Neutrophil (primary cell): ENCODE measurements around the gene LRFN3.
"Not testable (repeated sequence)": the region's sequence is repeated elsewhere in the genome, so short reads cannot be mapped to it uniquely, and the experiment has no call there.

Experiments used
- H3K27ac ChIP-seq: fragments of 200-600 bp; sonication (generic); 2 replicates; pipeline ENCODE4 v1.5.1; 2016; ENCODE audit warnings: mild to moderate bottlenecking, moderate library complexity
- H3K27me3 ChIP-seq: fragments of 200-600 bp; sonication (generic); 2 replicates; pipeline ENCODE4 v1.6.0; 2016; ENCODE audit warnings: mild to moderate bottlenecking
- H3K36me3 ChIP-seq: fragments of 200-600 bp; sonication (generic); 2 replicates; pipeline ENCODE4 v1.5.1; 2017
- H3K4me1 ChIP-seq, 2 experiments: fragments of 200-600 bp in 1 of 2; sonication (generic) in 1 of 2; 1 replicate in 1 of 2; 2 replicates in 1 of 2; pipeline versions ENCODE4 v1.5.1 to v1.6.1; 2013 to 2016; ENCODE audit warnings: low read depth in 1 of 2, low read length in 1 of 2, mild to moderate bottlenecking in 1 of 2, moderate library complexity in 1 of 2; ENCODE audit not compliant: control insufficient read depth in 1 of 2, insufficient read depth in 1 of 2
- H3K4me3 ChIP-seq, 2 experiments: fragments of 200-600 bp in 1 of 2; sonication (generic) in 1 of 2; 1 replicate in 1 of 2; 2 replicates in 1 of 2; pipeline ENCODE4 v1.5.1; 2013 to 2016; ENCODE audit warnings: low read depth in 1 of 2, low read length in 1 of 2, mild to moderate bottlenecking in 1 of 2, moderate library complexity in 1 of 2
- H3K9me3 ChIP-seq: fragments of 200-600 bp; sonication (generic); 2 replicates; pipeline ENCODE4 v1.5.1; 2016
- CTCF ChIP-seq: fragments of 200-600 bp; sonication (generic); IDR thresholded peaks from 2 replicates; pipeline ENCODE4 v1.5.1; 2016; ENCODE audit warnings: antibody characterized with exemption

Gene LRFN3

GRCh38 chr19:35949131-35949530 lies 13.0 kb downstream of the LRFN3 start:
- H3K4me3 ChIP-seq, result no peak overlapping the region
- no peaks in the 10 kb centered on the region for H3K27me3 ChIP-seq
- peaks cover 31% of the 10 kb centered on the region in 2 experiments for H3K4me1 ChIP-seq
- H3K36me3 ChIP-seq, result no peaks in the 10 kb centered on the region
- no peaks in the 10 kb centered on the region for H3K9me3 ChIP-seq
- no peak for TF ChIP-seq CTCF
- no peak overlapping the region for H3K27ac ChIP-seq

- Histone ChIP-seq H3K27ac (peak overlapping the region; percentile 91), H3K9me3 (no peaks in the 10 kb centered on the region), H3K4me3 (peak overlapping the region in 1 of 2 experiments; percentile 23), H3K4me1 (peaks cover 80% of the 10 kb centered on the region in 2 experiments), H3K27me3 (peaks cover 37% of the 10 kb centered on the region), H3K36me3 (no peaks in the 10 kb centered on the region)
- no peak for TF ChIP-seq CTCF
These were observed 19.9 kb downstream of the LRFN3 start for GRCh38 chr19:35955881-35956634.

- not testable (repeated sequence) for H3K4me3 ChIP-seq, H3K9me3 ChIP-seq, H3K27ac ChIP-seq, H3K36me3 ChIP-seq
- peaks cover 50% of the 10 kb centered on the region for H3K27me3 ChIP-seq
- H3K4me1 ChIP-seq, result peaks cover 73 to 74% of the 10 kb centered on the region in 2 experiments
These were observed 21.2 kb downstream of the LRFN3 start for GRCh38 chr19:35957411-35957810.

GRCh38 chr19:35958660-35959039 lies 22.5 kb downstream of the LRFN3 start:
- peaks cover 63% of the 10 kb centered on the region for H3K27me3 ChIP-seq
- H3K27ac ChIP-seq, result peak overlapping the region; percentile 57
- no peaks in the 10 kb centered on the region for H3K36me3 ChIP-seq
- peak overlapping the region; percentile 53 to 58 for H3K4me3 ChIP-seq
- H3K4me1 ChIP-seq, result peaks cover 60 to 62% of the 10 kb centered on the region in 2 experiments
- TF ChIP-seq CTCF, result no peak
- H3K9me3 ChIP-seq, result no peaks in the 10 kb centered on the region

- peak; percentile 76 for TF ChIP-seq CTCF
- Histone ChIP-seq H3K4me1 (peaks cover 54 to 55% of the 10 kb centered on the region in 2 experiments), H3K4me3 (peak overlapping the region; percentile 53 to 58), H3K36me3 (no peaks in the 10 kb centered on the region), H3K9me3 (no peaks in the 10 kb centered on the region), H3K27me3 (peaks cover 69% of the 10 kb centered on the region), H3K27ac (peak overlapping the region; percentile 57)
These were observed 23.1 kb downstream of the LRFN3 start for GRCh38 chr19:35959040-35959967.

GRCh38 chr19:35959968-35960320 lies 23.8 kb downstream of the LRFN3 start:
- Histone ChIP-seq H3K4me3 (peak overlapping the region in 1 of 2 experiments; percentile 58), H3K27me3 (peaks cover 69% of the 10 kb centered on the region)
- TF ChIP-seq CTCF, result no peak

More at GRCh38 chr19:35959968-35960320, 23.8 kb downstream of the LRFN3 start:
- Histone ChIP-seq H3K9me3 (no peaks in the 10 kb centered on the region), H3K4me1 (peaks cover 47 to 49% of the 10 kb centered on the region in 2 experiments), H3K36me3 (no peaks in the 10 kb centered on the region), H3K27ac (no peak overlapping the region)
